Measurements from ENCODE around the gene NRM.

Gene NRM

GRCh38 chr6:30686908-30687658 lies 3.7 kb downstream of the NRM start:
- peaks cover 0 to 6% of the 10 kb centered on the region in 2 experiments; a peak in 2 of 3 replicates for H3K36me3 ChIP-seq (ENCODE audit: control insufficient read depth in 2 of 2, insufficient read depth in 1 of 2, low read length in 2 of 2)
- H3K27ac ChIP-seq (ENCODE audit: extremely low read depth, low read depth, low read length), result peak overlapping the region; percentile 94
- ChIA-PET CTCF (interaction anchor here (0.7 to 3.4 kb wide), 8 partner anchors 8 to 44 kb away, joined by 3 to 30 read pairs (median 4); partner anchors contain the start of genes DHX16 and MDC1), POLR2A (interaction anchor here (0.6 to 14.5 kb wide), 11 partner anchors 8 to 410 kb away, joined by 3 to 235 read pairs (median 4); partner anchors contain the start of genes IER3, MDC1 and TUBB)
- H3K9me3 ChIP-seq (ENCODE audit: control insufficient read depth, insufficient read depth, low read depth, low read length), result no peaks in the 10 kb centered on the region
- peaks cover 31% of the 10 kb centered on the region for H3K4me1 ChIP-seq (ENCODE audit: control insufficient read depth, insufficient read depth, low read length)
- peak overlapping the region; percentile 52 for H3K4me3 ChIP-seq (ENCODE audit: low read depth, low read length)
- TF ChIP-seq ZNF610 (tag by site-specific recombination; IDR thresholded peaks at IDR 0.05; ENCODE audit: borderline replicate concordance), result peak; percentile 93
- TF ChIP-seq, protein P1, sequence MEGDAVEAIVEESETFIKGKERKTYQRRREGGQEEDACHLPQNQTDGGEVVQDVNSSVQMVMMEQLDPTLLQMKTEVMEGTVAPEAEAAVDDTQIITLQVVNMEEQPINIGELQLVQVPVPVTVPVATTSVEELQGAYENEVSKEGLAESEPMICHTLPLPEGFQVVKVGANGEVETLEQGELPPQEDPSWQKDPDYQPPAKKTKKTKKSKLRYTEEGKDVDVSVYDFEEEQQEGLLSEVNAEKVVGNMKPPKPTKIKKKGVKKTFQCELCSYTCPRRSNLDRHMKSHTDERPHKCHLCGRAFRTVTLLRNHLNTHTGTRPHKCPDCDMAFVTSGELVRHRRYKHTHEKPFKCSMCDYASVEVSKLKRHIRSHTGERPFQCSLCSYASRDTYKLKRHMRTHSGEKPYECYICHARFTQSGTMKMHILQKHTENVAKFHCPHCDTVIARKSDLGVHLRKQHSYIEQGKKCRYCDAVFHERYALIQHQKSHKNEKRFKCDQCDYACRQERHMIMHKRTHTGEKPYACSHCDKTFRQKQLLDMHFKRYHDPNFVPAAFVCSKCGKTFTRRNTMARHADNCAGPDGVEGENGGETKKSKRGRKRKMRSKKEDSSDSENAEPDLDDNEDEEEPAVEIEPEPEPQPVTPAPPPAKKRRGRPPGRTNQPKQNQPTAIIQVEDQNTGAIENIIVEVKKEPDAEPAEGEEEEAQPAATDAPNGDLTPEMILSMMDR (tag by site-specific recombination; IDR thresholded peaks at IDR 0.05), result peak; percentile 4; the same call in 1 of the 2 replicates
- TF ChIP-seq ZNF664 (tag by site-specific recombination; IDR thresholded peaks at IDR 0.05), result no peak
- TF ChIP-seq ZFP69B (tag by site-specific recombination; IDR thresholded peaks at IDR 0.05), result peak; percentile 59; the same call in 1 of the 2 replicates
- TF ChIP-seq KLF1 (tag by site-specific recombination; IDR thresholded peaks at IDR 0.05), result peak; percentile 99
- TF ChIP-seq ZNF394 (tag by site-specific recombination; IDR thresholded peaks at IDR 0.05; ENCODE audit: borderline replicate concordance), result peak; percentile 92
- TF ChIP-seq ZNF585B (tag by site-specific recombination; IDR thresholded peaks at IDR 0.05), result no peak
- TF ChIP-seq ZNF549 (tag by site-specific recombination; IDR thresholded peaks at IDR 0.05), result no peak
- no peak for TF ChIP-seq ZNF777 (tag by site-specific recombination; IDR thresholded peaks at IDR 0.05; ENCODE audit: borderline replicate concordance)
- peak; percentile 61 for TF ChIP-seq ZBTB8A (tag by site-specific recombination; IDR thresholded peaks at IDR 0.05)
- TF ChIP-seq ZNF670 (tag by site-specific recombination; IDR thresholded peaks at IDR 0.05; ENCODE audit: low read depth), result no peak
- TF ChIP-seq, protein P2, sequence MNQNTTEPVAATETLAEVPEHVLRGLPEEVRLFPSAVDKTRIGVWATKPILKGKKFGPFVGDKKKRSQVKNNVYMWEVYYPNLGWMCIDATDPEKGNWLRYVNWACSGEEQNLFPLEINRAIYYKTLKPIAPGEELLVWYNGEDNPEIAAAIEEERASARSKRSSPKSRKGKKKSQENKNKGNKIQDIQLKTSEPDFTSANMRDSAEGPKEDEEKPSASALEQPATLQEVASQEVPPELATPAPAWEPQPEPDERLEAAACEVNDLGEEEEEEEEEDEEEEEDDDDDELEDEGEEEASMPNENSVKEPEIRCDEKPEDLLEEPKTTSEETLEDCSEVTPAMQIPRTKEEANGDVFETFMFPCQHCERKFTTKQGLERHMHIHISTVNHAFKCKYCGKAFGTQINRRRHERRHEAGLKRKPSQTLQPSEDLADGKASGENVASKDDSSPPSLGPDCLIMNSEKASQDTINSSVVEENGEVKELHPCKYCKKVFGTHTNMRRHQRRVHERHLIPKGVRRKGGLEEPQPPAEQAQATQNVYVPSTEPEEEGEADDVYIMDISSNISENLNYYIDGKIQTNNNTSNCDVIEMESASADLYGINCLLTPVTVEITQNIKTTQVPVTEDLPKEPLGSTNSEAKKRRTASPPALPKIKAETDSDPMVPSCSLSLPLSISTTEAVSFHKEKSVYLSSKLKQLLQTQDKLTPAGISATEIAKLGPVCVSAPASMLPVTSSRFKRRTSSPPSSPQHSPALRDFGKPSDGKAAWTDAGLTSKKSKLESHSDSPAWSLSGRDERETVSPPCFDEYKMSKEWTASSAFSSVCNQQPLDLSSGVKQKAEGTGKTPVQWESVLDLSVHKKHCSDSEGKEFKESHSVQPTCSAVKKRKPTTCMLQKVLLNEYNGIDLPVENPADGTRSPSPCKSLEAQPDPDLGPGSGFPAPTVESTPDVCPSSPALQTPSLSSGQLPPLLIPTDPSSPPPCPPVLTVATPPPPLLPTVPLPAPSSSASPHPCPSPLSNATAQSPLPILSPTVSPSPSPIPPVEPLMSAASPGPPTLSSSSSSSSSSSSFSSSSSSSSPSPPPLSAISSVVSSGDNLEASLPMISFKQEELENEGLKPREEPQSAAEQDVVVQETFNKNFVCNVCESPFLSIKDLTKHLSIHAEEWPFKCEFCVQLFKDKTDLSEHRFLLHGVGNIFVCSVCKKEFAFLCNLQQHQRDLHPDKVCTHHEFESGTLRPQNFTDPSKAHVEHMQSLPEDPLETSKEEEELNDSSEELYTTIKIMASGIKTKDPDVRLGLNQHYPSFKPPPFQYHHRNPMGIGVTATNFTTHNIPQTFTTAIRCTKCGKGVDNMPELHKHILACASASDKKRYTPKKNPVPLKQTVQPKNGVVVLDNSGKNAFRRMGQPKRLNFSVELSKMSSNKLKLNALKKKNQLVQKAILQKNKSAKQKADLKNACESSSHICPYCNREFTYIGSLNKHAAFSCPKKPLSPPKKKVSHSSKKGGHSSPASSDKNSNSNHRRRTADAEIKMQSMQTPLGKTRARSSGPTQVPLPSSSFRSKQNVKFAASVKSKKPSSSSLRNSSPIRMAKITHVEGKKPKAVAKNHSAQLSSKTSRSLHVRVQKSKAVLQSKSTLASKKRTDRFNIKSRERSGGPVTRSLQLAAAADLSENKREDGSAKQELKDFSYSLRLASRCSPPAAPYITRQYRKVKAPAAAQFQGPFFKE (tag by site-specific recombination; IDR thresholded peaks at IDR 0.05; ENCODE audit: borderline replicate concordance), result no peak
- no peak for TF ChIP-seq ZNF311 (tag by site-specific recombination; IDR thresholded peaks at IDR 0.05; ENCODE audit: borderline replicate concordance)
- TF ChIP-seq GLIS2 (tag by site-specific recombination; IDR thresholded peaks at IDR 0.05), result peak; percentile 98
- TF ChIP-seq TCF7L2 (IDR thresholded peaks at IDR 0.05; ENCODE audit: borderline replicate concordance, low read depth, low read length), result no peak
- TF ChIP-seq, protein P3, sequence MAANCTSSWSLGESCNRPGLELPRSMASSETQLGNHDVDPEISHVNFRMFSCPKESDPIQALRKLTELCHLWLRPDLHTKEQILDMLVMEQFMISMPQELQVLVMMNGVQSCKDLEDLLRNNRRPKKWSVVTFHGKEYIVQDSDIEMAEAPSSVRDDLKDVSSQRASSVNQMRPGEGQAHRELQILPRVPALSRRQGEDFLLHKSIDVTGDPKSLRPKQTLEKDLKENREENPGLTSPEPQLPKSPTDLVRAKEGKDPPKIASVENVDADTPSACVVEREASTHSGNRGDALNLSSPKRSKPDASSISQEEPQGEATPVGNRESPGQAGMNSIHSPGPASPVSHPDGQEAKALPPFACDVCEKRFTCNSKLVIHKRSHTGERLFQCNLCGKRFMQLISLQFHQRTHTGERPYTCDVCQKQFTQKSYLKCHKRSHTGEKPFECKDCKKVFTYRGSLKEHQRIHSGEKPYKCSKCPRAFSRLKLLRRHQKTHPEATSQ (tag by site-specific recombination; IDR thresholded peaks at IDR 0.05), result peak; percentile 87; the same call in 1 of the 2 replicates
- TF ChIP-seq ZNF76 (tag by site-specific recombination; IDR thresholded peaks at IDR 0.05; ENCODE audit: borderline replicate concordance, low read depth), result no peak; the same call in 1 of the 2 replicates
- peak; percentile 46; the same call in 1 of the 2 replicates for TF ChIP-seq ZSCAN4 (tag by site-specific recombination; IDR thresholded peaks at IDR 0.05)
- TF ChIP-seq, protein P4, sequence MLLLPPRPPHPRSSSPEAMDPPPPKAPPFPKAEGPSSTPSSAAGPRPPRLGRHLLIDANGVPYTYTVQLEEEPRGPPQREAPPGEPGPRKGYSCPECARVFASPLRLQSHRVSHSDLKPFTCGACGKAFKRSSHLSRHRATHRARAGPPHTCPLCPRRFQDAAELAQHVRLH (tag by site-specific recombination; IDR thresholded peaks at IDR 0.05), result no peak
- TF ChIP-seq ZNF202 (tag by site-specific recombination; IDR thresholded peaks at IDR 0.05; ENCODE audit: borderline replicate concordance), result no peak
- TF ChIP-seq ZNF138 (tag by site-specific recombination; IDR thresholded peaks at IDR 0.05; ENCODE audit: borderline replicate concordance), result no peak
- no peak for TF ChIP-seq ZNF521 (tag by site-specific recombination; IDR thresholded peaks at IDR 0.05)
- peak; percentile 91 for TF ChIP-seq ZFHX2 (tag by site-specific recombination; conservative IDR thresholded peaks at IDR 0.05)
- TF ChIP-seq ZNF514 (tag by site-specific recombination; IDR thresholded peaks at IDR 0.05), result no peak
- TF ChIP-seq HOXA7 (CRISPR knock-in tag; IDR thresholded peaks at IDR 0.05; ENCODE audit: borderline replicate concordance), result no peak
- TF ChIP-seq ZNF843 (tag by site-specific recombination; IDR thresholded peaks at IDR 0.05), result 0 out of 2 replicates have a peak, but pooled peaks have one; percentile 39
- TF ChIP-seq ZNF416 (tag by site-specific recombination; IDR thresholded peaks at IDR 0.05), result no peak
